K562 (cell line): ENCODE data around the gene BNIPL. TPM values are rescaled to one million over a fixed set of nuclear protein-coding genes. Genes with fewer than 3 reads are reported as not detected.

Source experiments
- CHD7 ChIP-seq: fragments of 200-600 bp; sonication (generic); IDR thresholded peaks from one replicate; pipeline ENCODE4 v1.6.1; 2012; ENCODE audit warnings: mild to moderate bottlenecking, low read depth, low read length, inconsistent platforms
- CTCF ChIP-seq, 3 experiments: IDR thresholded peaks in 2 of 3; conservative IDR thresholded peaks in 1 of 3; 2 replicates each; pipeline ENCODE4 v1.5.1; 2011 to 2012; ENCODE audit warnings: low read length in 3 of 3, mild to moderate bottlenecking in 3 of 3, control low read depth in 2 of 3, improper control_type of control experiment in 1 of 3, inconsistent platforms in 1 of 3, low read depth in 1 of 3, mixed read lengths in 1 of 3, moderate library complexity in 1 of 3; ENCODE audit not compliant: insufficient read depth in 2 of 3
- ETV1 ChIP-seq: fragments of 450-650 bp; conservative IDR thresholded peaks from 2 replicates; pipeline ENCODE4 v1.6.1; 2016; ENCODE audit warnings: missing genetic modification characterization, control low read depth, low read depth, missing compliant biosample characterization
- LARP7 ChIP-seq: fragments of 450-650 bp; IDR thresholded peaks from 2 replicates; pipeline ENCODE4 v1.6.1; 2016
- NEUROD1 ChIP-seq: fragments of 150-350 bp; IDR thresholded peaks from 2 replicates; pipeline ENCODE4 v1.6.1; 2014; ENCODE audit warnings: borderline replicate concordance, low read length, low read depth; ENCODE audit not compliant: partially characterized antibody
- NRF1 ChIP-seq, 2 experiments: fragments of 450-650 bp; IDR thresholded peaks in 1 of 2; conservative IDR thresholded peaks in 1 of 2; 2 replicates each; pipeline ENCODE4 v1.6.1; 2014; ENCODE audit warnings: mild to moderate bottlenecking in 2 of 2
- POLR2B ChIP-seq: fragments of 450-650 bp; IDR thresholded peaks from 2 replicates; pipeline ENCODE4 v1.6.1; 2018; ENCODE audit warnings: low read depth; ENCODE audit not compliant: partially characterized antibody
- SMC3 ChIP-seq: conservative IDR thresholded peaks from 2 replicates; pipeline ENCODE4 v1.6.1; 2011; ENCODE audit warnings: low read depth, low read length, improper control_type of control experiment; ENCODE audit not compliant: insufficient read depth
- TRIM28 ChIP-seq: fragments of 450-650 bp; IDR thresholded peaks from 2 replicates; pipeline ENCODE4 v1.6.1; 2017
- VEZF1 ChIP-seq: fragments of 200-800 bp; sonication (Bioruptor generic); IDR thresholded peaks from 2 replicates; pipeline ENCODE4 v1.6.1; 2017; ENCODE audit warnings: missing genetic modification characterization, missing compliant biosample characterization
- polyA plus RNA-seq, 8 experiments: library from polyadenylated mRNA; depleted of rRNA in 4 of 8; stranded (reverse) in 5 of 8; unstranded in 3 of 8; fragments of >200 nt; fragmentation: Nextera tagmentation in 2 of 8; fragmentation: Illumina TruSeq in 1 of 8; extraction: Ambion mirVana in 2 of 8; extraction: Trizol in 1 of 8; gene quantifications; 2 replicates each; pipeline versions ENCODE4 v1.2.1 to v1.2.3, GENCODE V29; 2011 to 2014; ENCODE audit warnings: inconsistent platforms in 1 of 8, missing spikeins in 1 of 8
- total RNA-seq, 7 experiments: library from RNA; depleted of rRNA in 6 of 7; stranded (reverse); fragments of >200 nt in 6 of 7; fragmentation: Illumina TruSeq in 2 of 7; extraction: Trizol in 2 of 7; gene quantifications; 2 replicates each; pipeline versions ENCODE4 v1.2.1 to v1.2.3, GENCODE V29; 2011 to 2021; ENCODE audit warnings: low replicate concordance in 1 of 7

Gene BNIPL
- total and polyA plus RNA-seq, 9 of the 15 experiments (the other 6 are each of a cell fraction or from before 2014, with no cell fraction given), result 0.08 to 1.4 (median 0.68) TPM

GRCh38 chr1:151006327-151007052 is 29.9 kb upstream of the BNIPL start, which contains the start of gene MINDY1 (continued):
- TF ChIP-seq NEUROD1 (no peak), CHD7 (no peak), SMC3 (0 out of 2 replicates have a peak, but pooled peaks have one; percentile 36), TRIM28 (no peak), CTCF (IDR thresholded peaks at IDR 0.05 in 2 of 3, conservative IDR thresholded peaks at IDR 0.05 in 1 of 3; ENCODE audit: insufficient read depth in 2 of 3, low read depth in 1 of 3, low read length in 3 of 3) (peak; percentile 77 to 87 (median 82)), POLR2B (no peak), VEZF1 (CRISPR knock-in tag) (0 out of 2 replicates have a peak, but pooled peaks have one; percentile 26), NRF1 (conservative IDR thresholded peaks at IDR 0.05 in 1 of 2, IDR thresholded peaks at IDR 0.05 in 1 of 2) (peak in 1 of 2 experiments; percentile 36; a peak in 1 of 4 replicates), ETV1 (tag) (peak; percentile 47; the same call in 1 of the 2 replicates), LARP7 (no peak)
